ENCODE data around the gene KIRREL3.

The KIRREL3 gene

DNA sequence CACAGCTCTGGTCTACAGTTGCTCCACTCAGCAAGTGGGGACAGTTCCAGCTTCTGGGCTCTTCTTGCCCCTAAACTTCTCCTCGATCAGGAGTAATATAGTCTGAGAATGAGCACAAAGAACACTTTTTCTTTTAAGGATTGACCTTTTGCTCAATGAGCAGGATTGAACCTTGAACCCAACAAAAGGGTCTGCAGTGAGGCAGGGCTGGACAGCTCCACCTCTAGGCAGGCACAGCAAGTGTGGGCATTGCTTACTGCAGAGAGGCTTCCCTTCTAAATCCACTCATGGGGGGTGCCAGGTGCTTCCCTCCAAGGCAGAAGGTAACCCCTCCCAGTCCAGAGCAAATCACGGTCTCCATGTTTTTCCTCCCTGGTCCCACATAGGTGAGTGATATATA lies 365.6 kb downstream of the KIRREL3 start:
- DNase-seq (ENCODE audit: low spot score), result no peak

DNA sequence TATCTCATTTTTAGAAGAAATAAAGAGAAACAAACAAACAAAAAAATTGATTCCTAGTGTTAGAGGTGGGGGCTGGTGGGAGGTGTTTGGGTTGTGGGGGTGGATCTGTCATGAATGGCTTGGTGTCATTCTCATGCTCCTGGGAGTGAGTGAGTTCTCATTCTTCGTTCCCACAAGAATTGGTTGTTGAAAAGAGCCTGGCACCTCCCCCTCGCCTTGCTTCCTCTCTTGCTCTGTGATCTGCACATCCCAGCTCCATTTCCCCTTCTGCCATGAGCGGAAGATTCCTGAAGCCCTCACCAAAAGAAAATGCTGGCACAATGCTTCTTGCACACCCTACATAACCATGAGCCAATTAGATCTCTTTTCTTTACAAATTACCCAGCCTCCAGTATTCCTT lies 367.2 kb downstream of the KIRREL3 start:
- DNase-seq (ENCODE audit: low spot score), result no peak

DNA sequence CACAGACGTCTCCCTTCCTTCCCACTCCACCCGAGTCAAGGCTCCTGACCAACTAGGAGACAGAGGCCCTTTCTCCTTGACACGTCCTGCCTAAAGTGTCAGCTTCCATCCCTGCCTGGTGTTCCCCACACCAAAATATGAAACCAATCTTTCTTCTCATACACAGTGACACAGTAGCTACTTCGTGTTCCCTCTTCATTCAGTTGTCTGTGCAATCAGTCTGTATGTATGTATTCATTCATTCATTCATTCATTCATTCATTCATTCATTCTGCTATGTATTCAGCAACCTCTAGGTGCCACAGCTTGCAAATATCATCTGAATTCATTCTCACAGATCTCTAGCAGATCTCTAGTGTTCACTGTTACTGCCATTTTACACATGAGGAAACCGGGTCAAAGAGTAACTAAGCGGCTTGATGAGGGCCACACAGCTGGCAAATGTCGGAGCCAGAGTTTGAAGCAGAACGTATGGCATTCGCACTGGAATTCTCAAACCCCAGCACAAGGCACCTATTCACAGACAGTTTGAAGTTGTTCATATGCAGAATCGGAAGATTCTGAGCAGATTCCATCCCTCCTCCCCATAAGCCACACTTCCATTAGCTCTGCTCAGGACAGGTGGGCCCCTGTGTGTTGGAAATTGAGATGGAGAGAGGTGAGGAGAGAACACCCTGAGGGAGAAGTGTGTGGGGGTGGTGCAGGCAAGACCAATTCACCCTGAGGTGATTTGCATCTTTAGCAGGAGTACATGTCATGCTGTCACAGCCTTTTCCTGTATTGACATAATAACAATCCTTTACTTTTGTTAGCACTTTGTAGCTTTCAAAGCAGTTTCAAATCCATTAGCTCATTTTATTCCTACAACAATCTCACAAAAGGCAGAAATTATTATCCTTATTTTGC lies 369.4 kb downstream of the KIRREL3 start:
- DNase-seq (ENCODE audit: low spot score), result no peak

DNA sequence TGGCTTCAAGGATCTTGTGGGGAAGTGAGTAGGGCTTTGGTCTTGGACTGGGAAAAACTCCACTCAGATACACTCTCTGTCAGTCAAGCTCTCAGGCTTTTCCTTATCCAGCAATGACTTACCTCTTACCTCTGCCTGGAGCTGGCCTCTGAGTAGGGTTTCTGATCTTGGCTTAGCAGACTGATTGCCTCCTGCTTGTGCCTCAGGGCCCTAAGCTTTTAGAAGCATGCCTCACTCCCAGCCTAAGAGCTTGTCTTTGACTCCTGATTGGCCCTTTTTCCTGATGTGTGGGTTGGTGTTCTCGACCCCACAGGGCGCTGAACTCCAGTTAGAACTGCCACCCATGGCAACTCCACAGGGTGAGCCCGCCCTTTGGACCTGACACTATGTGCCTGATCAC lies 370.1 kb downstream of the KIRREL3 start:
- no peak for DNase-seq (ENCODE audit: low spot score)

DNA sequence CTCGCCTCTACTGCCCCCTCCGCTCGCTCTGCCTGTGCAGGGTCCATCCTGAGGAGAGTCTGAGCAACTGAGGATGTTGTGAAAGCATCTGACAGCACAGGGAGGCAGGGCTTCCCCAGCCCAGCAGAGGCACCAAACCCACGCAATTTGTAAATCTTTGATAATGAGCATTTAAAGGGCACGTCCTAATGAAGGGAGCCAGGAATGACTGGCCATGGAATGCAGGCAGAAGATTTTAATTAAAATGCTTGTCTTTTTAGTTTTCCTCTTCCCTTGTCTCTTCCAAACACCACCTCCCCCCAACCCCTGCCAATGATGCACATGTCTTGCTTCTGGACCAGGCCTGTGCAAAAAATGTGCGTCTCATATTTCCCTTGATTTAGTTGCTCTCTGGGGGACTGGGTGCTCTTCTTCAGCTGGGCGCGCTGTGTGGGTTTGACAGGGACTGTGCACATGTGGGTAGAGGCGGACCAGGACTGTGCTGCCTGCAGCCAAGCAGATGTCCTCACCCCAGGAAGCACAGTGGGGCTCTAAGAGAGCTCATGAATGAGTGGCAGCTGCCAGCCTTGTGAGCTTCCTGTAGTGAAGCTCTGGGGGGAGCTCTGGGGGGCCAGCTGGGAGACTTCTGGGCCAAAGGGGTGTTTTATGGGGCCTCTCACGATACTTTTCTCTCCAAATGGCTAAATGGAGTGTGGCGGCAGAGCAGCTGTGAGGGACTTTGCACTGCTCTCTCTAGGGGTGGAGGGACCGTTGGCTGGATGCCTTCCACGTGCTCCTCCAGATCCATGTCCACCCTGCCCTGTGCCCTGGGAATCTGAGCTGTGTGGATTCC lies 371.6 kb downstream of the KIRREL3 start:
- DNase-seq (ENCODE audit: low spot score), result no peak

DNA sequence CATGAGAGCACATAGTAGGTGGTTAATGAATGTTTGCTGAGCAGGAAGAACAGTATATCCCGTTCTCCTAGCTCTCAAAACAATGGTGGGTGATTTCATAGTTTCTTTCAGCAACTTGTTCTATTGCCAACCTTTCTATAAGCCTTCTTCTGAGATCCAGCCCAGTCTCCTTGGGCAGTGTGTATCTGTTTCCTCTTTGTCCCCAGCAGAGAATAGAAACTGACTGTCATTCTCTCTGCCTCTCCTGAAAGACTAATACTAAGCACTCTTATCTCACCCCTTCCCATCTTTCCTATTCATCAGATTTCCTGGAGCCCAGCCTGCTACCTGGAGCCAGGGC lies 372.1 kb downstream of the KIRREL3 start:
- DNase-seq (ENCODE audit: low spot score), result no peak

DNA sequence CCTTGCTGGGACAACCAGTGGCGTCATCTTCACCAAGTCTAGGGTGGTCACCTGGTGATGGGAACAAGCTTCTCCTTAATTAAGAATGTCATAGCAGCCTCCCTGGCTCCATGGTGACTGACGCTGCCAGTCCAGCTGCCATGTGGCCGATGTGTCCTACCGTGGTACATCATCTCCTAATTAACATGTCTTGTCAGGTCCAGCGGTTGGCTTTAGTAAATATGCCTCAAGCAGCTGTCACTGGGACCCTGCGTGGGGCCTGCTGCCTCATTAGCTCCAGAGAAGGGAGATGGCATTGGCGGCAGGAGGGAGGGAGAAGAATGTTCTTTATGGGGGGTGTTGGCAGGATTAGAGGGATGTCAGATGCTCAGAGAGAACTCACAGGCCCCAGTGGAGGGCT lies 373.1 kb downstream of the KIRREL3 start:
- DNase-seq (ENCODE audit: low spot score), result no peak

DNA sequence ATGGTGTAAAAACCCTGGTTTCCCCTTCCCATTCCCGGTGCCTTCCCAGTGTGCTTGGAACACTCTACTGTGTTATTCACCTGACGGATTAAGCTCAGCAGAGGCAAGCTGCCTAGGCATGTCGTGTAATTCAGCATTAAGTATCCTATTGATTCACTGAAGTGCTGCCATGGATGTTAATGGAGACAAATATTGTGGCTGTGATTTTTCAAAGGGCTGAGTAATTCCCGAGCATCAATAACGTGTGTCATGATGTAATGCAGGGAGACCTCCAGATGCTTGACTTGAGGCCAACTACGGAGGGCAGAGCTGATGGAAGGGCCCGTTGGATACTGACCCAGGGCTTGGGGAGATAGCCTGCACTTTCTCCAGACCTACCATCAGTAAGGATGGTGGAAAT lies 376.1 kb downstream of the KIRREL3 start:
- no peak for DNase-seq (ENCODE audit: low spot score)

DNA sequence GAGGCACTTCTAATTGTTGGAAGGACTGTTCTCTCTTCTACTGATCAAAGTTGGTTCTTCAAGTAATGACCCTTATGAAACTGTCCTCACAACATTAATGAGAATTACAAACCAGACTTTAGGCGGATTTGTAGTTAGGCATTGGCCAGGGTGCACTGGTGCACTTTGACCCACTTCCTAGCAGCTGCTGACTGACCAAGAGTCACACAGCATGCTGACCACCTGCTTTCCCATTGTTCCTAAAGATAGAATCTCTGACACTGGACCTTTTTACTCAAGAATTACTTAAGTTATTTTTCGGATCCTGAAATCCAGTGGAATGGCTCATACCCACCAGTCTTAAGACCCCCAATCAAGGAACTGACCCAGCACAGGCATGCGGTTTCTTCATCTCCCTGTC lies 381.1 kb downstream of the KIRREL3 start:
- DNase-seq (ENCODE audit: low spot score), result no peak

DNA sequence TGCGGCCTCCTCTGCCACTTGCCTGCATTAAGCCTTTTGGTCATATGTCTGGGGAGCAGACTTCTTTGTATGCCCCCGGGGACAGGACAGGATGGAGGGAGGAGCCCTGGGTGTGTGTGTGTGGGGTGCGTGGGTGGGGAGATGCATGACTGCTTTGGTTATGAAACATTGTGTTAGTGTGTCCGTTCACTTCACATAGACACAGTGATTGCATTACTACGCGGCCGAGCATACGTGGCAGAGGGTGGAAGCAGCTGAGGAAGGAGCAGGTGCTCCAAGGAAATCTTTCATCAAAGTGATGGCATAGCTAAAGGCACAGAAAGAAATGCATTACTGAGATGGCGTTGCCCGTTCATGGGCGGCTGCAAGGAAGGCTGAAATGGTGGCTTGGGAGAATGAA lies 384.7 kb downstream of the KIRREL3 start:
- DNase-seq (ENCODE audit: low spot score), result no peak

DNA sequence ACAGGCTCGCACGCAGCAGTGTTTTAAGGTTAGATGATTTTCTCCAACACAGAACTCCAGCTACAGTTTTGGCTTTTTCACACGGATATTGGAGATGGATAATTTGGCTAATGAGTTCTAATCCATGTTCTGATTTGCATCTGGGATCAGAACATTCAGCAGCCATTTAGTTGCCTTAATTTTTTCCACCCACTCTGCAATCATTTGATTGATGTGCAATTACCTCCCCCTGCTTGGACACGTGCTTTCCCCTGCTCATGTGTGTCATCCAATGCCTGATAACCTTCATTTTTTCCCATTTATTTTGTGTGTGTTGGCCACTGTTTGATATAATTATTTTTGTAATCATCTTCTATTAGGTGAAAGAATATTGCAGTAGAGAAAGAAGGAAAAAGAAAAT lies 387.3 kb downstream of the KIRREL3 start:
- DNase-seq (ENCODE audit: low spot score), result no peak

DNA sequence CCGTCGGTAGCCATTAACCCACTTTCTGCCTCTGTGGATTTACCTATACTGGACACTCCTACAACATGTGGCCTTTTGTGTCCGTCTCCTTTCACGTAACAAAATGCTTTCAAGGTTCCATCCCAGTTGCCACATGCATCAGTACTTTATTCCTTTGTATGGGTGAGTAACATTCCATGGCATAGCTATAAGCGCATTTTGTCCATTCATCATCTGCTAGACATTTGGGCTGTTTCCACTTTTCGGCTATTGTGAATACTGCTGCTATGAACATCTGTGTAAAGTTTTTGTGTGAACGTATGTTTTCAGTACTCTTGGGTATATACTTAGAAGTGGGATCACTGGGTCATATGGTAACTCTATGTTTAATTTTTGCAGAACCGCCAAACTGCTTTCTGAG lies 387.9 kb downstream of the KIRREL3 start:
- no peak for DNase-seq (ENCODE audit: low spot score)

DNA sequence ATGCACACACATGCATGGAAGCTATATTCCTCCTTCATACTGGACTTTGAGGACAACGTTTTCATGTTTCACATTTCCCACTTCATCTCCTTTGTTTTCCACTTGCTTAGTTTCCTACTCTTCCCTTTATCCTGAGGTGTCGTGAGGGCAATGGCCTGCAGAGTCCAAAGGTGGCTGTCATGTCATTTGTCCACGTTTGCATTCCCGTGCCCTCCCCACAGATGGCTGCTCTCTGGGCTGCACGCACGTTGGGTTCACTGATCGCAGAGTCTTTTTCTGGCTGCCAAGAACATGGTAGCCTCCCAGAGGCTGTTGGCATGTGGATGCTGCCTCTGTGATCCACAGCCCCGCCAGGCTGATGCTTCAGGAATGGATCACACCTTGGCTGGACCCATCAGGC lies 389.1 kb downstream of the KIRREL3 start:
- DNase-seq (ENCODE audit: low spot score), result no peak

DNA sequence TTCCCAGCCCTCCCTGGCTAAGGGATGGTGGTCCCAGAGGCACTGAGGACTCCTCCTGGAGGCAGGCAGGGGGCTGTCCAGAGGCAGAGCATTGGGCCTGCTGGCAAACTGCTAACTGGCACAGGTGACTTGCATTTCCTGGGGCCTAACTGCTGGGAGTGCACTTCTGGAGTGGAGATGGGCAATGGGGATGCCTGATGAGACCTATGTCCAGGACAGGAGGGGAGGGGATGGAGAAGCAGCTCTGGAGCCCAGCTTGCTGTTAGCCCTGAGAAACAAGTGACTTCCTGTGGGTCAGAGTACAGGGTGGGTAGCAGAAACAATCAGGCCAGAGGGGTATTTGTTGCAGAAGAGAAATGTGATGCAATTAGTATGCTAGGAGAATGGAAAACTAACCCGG lies 391.9 kb downstream of the KIRREL3 start:
- DNase-seq (ENCODE audit: low spot score), result no peak

DNA sequence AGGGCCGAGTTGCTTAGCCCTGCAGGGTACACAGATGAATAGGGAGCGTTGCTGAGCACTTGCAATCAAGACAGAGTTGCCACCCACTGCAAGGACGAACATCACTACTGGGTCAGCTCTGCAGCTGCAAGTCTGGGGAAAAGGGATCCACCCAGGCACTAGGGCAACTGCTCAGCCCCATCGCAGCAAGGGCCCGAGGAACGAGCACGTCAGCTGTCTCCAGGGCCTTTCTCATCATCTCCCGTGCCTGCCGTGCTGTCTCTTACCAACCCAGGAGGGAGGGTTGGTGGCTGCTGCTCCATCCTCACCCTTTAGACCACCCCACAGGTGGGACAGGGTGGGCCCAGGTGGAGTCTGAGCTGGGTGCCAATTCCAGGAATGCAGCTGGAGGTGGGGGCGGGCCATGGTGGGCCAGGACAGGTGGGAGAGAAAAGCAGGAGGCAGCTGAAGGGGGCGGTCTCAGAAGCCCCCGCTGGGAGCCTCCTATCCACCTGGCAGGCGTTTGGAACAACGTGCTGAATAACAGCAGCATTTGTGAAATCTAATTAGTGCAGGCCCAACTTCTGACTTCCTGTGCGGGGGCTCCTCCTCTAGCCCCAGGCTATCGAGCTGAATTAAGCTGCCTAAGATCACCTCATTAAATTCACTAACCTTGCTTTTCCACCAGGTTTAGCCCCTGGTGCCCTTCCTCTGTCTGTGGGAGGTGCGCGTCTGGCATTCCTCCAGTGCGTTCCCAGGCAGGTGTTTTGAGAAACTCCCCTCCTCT lies 392.6 kb downstream of the KIRREL3 start:
- DNase-seq (ENCODE audit: low spot score), result no peak

DNA sequence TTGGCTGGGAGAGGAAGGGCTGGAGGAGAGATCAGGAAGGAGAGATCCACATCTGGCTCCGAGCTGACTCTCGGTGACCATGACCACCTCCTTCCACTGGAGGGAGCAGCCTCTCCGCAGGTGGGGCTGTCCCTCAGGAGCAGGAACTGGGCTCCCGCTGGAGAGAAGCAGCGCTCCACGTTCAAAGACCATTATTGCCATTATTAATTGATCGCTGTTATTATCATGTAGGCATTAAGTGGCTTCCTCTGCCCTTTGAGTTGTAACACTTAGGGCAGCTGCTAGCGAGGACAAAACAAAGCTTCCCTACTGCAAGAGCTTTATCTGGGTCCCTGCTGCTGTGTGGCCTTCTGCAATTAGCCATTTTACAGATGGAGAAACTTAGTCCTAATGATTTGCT lies 393.2 kb downstream of the KIRREL3 start:
- DNase-seq (ENCODE audit: low spot score), result peak; percentile 60

DNA sequence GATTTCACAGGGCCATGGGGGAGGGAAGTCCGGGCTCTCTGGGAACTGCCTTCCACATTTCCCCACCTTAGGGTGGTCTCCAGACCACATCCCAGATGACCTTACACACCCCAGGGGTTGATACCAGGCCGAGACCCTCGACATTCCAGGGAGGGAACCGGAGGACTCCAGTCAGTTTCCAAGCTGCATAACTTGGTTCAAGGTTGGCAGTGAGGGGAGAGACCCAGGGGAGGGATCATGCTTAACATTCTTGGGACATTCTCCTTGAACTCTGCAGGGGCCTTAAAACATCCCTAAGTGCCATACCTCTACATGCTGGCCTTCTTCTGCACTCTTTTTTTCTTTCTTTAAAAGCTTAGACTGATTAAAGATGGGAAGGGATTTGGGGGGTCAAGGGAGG lies 394.1 kb downstream of the KIRREL3 start:
- DNase-seq (ENCODE audit: low spot score), result no peak

DNA sequence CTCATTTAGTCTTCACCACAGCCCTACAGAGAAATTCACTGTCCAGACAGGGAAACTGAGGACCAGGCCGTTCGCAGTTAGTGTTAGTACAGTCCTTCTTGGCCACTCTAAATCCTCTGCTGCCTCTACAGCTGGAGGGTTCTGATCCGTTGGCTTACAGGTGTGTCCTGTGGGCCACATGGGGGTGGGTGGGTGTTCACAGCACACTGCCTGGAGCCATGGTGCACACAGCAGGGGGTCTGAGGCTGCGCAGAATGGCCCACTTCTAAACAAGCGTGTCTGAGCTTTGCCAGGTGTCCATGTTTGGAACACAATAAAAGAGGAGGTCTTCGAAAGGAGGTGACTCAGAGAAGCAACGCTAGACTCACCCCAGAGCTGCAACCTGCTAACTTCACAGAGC lies 396.1 kb downstream of the KIRREL3 start:
- no peak for DNase-seq (ENCODE audit: low spot score)

DNA sequence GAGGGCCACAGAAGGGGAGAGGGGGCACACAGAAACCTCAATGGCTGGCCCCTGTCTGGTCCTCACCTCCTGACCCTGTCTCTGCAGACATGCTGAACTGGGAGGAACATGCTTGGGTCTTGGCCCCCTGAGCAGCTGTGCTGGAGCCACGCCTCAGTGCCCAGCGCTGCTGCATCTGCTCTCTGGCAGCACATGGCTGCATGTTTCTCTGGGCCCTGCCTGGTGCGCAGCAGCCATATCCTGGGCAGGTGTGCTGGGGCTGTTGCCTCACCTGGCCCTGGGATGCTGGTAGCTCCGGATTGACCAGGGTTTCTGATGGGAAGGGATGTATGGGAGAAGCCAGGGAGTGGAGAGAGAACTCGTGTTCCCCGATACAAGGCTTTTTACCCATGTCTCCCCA lies 397.1 kb downstream of the KIRREL3 start:
- no peak for DNase-seq (ENCODE audit: low spot score)

DNA sequence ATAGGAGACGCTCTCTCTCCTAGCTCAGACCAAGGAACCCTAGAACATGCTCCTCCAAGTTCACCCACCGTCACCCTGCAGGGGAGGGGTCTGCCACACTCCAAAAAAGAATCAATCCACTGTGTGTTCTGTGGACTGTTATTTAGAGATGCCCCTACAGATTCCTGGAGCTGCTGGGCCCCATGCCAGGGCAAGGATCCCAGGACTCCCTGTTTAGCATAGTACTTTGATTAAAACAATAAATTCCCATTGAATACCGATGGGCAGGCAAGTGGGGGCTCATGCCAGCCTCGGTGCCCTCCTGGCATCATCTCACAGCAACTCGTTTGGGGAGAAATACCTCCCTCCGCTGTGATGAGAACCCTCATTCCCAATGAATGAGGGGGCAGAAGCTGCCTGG lies 397.6 kb downstream of the KIRREL3 start:
- no peak for DNase-seq (ENCODE audit: low spot score)

DNA sequence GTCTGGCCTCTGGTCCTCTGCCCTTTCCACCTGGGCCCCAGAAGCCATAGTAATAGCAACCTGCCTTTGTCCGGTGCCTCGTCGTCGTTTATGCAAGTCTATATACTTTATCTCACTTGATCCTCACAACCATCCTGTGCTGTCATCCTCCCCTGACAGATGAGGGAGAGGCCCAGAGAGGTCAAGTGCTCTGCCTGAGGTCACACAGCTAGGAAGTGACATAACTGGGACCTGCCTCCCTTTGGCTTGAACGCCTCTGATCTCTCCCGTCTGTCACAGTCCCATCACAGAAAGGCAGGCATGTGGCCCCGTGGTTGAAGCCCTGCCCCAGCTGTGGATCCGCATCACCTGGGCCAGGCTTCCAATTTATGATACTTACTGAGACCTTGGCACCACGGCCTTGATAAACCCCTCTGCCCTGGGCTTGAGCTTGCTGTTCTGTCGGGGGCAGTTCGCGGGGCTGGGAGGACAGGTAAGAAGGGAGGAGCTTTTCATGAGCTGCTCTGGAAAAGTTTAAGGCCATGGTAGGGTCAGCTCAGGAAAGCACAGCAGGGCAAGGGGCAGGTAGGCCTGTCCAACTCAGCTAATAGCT lies 398.1 kb downstream of the KIRREL3 start:
- no peak for DNase-seq (ENCODE audit: low spot score)

DNA sequence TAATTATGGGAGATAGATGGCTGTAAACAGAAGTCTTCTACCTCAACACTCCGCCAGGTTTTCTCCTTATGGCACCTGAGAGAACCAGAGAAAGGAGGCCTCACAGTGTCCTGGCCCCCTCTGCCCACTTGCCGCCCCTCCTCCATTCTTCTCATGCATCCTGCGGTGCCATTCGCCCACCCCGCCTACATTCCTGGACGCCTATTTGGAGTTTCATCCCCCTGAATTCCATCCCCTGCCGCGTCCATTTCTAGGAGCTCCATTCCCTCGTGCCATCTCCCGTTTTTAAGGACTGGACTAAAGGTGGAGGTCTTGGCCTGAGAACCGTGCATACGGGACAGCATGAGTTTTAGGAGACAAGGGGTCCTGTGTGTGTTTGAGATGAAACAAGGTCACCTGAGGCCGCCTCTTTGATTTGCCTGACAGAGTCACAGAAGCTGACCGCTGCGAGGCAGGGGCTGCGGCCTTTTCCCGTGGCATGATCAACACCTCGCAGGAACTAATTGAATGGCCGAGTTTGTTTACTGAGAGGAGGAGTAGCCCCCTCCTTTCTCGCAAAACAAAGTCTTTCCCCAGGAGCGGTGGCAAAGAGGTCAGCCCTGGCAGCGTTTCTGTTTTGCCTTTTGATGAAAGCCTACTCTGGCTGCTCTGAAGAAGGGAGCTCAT lies 398.9 kb downstream of the KIRREL3 start:
- DNase-seq (ENCODE audit: low spot score), result no peak
